OCI-M2 (cell line): ENCODE results near the gene IQSEC3.

Experiments used
- DNase-seq: peaks from one replicate; lab custom pipeline; 2025; ENCODE audit not compliant: unreplicated experiment; lab: John Stamatoyannopoulos, UW

The IQSEC3 gene

DNA sequence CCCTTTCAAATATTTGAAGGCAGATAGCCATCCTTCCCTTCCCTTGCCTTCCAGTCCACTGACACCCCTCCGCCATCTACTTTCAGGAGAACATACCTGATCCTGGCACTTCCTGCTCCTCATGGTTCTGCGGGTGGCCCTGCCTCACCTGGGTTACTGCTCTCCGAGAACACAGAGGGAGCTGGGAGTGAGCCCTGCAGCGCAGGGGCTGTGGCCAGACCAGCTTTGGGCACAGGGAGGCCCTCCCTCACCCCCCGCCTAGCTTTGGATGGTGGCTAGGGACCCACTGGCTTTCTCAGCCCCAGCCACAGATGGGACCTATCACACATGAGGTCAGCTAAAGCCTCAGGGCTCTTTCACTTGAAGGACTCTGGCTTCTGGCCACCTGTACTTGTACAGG, 12.4 kb downstream of the IQSEC3 start:
- no peak for DNase-seq

DNA sequence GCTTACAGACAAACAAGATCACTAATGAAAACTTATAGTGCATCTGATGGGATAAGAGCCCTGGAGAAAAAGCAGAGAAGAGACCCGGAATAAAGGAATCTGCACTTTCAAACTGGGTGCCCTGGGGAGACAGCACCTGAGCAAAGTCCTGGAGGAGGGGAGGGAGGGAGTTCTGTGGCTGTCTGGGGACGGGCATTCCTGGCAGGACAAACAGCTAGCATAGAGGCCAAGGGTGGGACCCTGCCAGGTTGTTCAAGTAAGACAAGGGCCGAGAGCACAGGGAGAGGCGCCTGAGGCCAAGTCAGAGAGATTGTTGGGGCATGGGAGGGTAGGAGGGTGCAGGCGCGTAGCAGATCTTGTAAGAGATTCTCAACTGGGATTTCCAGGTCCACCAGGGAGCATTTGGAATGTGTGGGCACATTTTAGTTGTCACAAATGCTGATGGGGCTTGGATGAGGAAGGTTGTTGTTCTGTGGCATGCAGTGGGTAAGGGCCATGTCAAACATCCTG, 14.2 kb downstream of the IQSEC3 start:
- DNase-seq: no peak

DNA sequence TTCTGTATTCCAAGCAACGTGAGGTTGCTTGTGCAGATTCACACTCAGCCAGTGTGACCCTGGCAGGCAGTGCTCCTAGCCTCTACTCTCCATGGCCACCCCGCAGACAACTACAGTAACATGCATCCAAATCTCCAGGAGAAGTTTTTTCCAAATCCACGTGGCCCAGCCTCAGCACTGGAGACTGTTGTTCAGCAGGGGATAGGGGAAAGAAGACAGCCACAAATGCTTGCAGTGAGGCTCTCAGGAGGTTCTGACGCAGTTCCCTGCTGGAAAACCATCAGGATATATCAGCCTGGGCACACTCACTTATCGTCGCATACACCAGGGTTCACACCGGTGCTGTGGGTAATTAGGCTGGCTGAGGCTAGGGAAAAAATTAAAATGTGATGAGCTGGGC, 16.2 kb downstream of the IQSEC3 start:
- DNase-seq: no peak

DNA sequence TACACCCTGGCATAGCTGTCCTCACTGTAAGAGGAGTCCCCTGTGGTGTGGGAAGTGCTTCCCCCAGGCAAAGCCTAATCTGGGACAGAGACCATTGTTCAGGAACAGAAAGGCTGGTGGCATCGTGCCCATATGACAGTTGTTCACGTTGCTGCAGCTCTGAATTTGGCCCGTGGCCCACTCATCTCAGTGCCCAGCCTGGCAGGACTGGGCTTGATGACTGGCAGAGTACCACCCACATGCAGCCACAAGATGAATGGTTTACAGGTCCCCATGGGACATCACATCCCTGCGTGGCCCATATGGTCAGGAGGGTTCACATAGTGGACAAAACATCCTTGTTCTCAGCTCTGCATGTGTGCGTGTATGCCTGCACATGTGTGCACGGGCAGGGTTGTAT, 17.5 kb downstream of the IQSEC3 start:
- DNase-seq: no peak

DNA sequence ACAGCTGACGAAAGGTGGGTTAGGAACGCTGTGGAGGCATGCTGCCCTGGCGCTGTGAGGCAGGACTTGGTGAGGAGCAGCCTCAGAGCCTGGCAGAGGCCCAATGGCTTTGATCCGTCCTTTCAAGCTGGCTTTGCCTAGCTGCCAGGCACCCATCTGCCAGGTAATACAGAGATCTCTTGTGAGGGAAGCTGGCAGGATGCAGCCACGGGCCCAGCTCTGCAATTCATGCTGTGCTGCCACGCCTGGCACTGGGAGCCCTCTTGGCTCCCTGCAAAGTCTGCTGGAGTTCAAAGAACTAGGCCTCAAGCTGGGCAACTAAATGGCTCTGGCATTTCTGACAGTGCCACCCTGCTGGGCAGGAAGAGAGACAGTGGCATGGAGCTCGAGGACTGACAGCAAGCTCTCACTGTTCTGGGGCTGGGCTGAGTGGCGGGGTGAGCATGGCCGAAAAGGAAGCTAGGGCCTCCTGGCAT, 18.7 kb downstream of the IQSEC3 start:
- DNase-seq: no peak

DNA sequence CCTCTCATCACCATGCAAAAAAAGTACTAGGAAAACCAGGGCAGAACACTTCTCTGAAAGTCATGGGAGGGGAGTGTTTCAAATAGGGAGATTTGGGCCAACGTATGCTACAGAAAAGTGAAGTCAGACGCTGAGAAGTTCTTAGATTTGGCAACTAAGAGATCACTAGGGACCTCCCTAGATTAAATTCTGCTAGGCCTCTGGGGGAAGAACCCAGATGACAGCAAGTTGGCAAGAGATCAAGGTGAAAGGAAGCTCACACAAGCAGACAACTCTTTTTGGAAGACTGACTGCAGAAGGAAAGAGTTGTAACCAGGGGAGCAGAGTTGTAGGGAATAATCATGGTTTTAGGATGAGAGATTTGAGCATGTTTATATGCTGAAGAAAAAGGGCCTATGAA, 20.7 kb downstream of the IQSEC3 start:
- no peak for DNase-seq

DNA sequence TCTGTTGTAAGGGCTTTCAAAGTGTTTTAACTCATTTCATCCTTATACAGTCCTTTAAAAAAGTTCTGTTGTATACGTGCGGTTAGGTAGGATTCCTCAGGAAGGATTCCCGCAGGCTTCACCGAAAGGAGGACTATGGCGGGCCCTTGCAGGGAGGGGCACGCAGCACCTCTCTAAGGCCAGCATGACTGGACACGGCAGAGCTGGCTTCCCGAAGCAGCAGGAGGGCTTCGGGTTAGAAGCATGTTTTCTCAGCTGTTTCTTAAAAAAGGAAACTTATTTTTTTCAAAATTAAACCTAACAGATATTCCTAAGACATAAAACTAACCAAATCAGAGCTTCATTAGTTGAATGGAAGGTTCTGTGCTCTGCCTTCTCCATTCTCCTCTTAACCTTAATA, 21.3 kb downstream of the IQSEC3 start:
- no peak for DNase-seq

DNA sequence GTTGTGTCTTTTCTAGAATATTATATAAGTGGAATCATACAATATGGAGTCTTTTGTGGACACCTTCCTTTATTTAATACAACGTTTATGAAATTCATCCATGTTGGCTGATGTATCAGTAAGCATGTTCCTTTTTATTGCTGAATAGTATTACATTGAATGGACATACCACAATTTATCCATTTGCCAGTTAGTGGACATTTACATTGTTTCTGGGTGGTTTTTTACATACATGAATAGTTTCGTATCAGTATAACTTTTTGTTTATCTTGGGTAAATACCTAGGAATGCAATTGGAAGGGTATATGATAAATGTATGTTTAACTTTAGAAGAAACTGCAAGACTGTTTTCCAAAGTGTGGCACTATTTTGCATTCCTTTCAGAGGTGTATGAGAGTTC, 23.1 kb downstream of the IQSEC3 start:
- DNase-seq: no peak

DNA sequence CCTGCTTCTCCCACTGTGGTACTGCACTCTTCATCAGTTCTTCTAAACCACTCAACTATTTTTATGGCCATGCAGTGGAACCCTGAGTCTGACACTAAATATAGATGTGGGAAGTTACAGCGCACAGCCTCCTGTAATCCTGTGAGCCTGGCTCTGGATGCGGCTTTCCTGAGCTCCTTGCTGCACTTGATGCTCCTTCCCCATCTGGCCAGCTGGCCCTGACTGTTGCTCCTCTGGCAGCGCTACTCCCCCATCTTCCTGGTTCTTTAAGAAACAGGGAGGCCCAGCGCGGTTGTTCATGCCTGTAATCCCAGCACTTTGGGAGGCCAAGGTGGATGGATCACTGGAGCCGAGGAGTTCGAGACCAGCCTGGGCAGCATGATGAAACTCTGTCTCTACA, 24.6 kb downstream of the IQSEC3 start:
- no peak for DNase-seq

DNA sequence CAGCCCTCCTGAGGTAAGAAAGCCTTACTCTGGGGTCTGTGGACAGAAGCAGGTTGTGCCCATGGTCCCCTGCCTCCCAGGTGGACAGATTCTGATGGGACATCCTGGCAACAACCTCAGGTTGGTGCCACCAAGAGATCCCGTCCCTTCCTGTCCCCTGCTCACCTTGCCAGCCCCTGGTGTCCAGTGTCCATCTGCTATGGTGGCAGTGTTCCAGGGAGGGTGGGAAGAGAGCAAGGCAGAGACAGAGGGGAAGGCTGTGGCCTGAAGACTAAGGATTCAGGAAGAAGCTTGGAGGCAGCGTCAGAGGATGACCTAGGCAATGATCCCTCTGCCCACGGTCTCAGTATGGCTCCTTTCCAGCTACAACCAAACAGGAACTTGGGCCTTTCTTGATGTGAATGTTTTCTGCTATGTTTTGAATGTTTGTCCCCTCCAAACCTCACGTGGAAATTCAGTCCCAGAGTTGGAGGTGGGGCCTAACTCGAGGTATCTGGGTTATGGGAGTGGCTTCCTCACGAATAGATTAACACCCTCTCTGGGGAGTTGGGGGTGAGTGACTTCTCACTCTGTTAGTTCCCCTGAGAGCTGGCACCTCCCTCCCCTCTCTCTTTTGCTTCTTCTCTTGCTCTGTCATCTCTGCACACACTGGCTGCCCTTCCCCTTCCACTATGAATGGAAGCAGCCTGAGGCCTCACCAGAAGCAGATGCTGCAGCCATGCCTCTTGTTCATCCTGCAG, 26.9 kb downstream of the IQSEC3 start:
- DNase-seq: no peak

DNA sequence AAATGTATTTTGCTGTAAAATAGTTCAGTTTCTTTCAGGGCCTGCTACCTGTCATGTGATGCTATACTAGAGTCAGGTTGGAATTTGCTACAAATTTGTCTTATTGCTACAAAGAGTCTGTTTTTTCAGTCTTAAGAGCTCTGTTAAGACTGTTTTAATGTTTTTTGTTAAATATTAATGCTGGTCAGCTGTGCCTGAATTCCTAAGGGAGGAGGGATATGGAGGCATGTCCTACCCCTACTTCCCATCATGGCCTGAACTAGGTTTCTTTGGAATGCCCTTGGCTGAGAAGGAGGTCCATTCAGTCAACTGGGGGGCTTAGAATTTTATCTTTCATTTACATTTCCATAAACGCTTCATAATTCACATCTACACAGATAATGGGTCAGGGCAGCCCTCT, 30.0 kb downstream of the IQSEC3 start:
- no peak for DNase-seq

DNA sequence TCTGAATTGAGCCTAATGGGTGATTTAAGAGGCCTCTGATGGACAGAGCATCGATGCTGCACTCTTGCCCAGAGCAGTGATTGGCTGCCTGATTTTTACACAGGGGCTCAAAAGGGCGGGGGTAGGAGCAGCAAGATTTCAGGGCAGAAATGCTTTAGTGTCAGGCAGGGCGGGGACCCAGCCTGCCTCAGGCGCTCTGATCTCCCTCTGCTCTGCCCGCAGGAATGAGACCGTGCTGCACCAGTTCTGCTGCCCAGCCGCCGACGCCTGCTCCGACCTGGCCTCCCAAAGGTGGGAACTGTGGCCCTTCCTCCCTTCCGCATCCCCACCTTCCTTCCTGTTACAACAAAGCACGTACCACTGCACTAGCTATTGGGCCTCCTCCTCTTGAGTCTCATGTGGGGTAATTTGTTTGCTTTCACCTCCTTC, 32.4 kb downstream of the IQSEC3 start:
- no peak for DNase-seq

DNA sequence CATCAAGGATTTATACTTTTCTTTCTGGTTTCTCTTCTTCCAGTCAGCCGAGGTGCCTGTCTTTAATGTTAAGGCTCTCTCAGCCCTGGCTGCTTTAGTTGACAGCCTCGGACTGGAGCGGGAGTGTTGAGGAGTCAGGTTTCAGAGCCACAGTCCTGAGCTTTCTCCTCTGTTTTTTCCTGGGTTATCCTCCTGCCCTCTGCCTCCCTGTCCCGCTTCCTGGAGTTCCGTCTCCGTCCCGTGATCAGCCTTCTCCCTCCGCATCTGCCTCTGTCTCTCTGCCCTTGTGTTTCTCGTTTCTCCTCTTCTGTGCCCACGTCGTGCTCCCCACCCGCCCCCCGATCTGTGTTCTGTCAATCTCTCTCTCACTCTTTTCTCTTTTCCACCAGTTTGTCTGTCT, 33.0 kb downstream of the IQSEC3 start:
- DNase-seq: no peak

DNA sequence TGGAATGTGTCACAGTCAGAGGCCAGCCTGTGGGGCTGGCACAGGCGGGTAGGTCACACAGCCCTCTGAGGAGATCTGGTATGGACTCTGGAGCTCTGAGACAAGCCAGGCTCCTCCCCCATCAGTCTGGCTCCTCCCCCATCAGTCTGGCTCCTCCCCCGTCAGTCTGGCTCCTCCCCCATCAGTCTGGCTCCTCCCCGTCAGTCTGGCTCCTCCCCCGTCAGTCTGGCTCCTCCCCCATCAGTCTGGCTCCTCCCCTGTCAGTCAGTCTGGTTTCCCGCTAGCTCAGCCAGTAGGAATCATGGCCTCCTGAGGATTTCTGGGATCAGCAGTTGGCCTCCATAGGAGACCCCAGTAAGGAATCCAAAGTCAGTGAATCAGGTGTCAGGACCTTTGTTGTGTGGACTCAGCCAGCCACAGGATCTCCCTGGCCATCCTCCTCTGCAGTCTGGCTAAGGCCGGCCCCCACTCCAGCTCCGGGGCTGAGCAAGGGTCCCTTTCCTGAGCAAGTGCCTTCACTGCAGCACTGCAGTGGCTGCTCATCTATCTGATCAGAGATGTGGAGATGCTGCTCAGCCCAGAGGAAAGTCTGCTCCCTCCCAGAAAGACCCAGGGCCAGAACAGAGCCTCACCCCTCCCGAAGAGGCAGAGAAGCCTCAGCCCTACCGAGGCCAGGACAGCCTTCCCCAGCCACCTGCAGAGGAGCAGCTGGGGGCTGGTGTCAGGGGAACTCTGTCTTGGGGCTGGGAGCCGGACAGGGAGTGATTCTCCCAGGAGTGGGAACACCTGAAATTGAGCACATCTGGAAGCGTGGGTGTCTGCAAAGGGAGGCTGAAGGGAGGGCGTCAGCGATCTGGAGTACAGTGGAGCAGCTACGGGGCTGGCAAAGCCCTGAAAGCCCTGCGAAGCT, 35.7 kb downstream of the IQSEC3 start:
- DNase-seq: no peak

DNA sequence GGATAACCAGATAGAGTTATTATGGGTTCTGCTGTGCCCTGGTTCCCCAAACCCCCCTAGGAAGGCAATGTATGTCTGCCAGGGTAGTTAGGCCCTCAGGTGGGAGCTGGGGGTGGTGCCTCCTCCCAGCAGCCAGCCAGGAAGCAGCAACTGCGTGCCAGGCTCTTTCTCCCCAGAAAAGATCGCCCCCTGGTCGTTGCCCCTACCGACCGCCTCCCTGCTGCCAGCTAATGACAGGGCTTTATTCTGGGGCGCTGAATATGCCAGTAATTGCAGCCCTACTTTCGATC, 36.3 kb downstream of the IQSEC3 start:
- DNase-seq: no peak

DNA sequence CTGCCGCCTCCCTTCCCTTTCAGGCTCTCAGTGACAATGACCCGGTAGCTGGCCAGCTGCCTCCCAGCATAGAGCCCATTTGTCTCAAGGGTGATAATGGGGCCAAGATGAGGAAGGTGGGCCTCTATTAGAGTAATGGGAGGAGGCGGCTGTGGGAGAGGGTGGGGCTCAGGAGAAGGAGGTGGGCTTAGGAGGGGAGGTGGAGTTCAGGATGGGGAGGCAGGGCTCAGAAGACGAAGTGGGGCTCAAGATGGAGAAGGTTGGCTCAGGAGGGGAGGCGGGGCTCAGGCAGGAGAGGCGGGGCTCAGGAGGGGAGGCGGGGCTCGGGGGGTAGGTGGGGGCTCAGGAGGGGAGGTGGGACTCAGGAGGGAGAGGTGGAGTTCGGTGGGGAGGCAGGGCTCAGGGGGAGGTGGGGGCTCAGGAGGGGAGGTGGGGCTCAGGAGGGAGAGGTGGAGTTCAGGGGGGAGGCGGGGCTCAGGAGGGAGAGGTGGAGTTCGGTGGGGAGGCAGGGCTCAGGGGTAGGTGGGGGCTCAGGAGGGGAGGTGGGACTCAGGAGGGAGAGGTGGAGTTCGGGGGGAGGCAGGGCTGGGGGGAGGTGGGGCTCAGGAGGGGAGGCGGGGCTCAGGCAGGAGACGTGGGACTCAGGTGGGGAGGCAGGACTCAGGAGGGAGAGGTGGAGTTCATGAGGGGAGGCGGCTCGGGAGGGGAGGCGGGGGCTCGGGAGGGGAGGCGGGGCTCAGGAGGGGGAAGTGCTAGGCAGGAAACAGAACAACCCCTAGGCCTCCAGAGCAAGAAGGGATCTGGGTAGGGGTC, 36.8 kb downstream of the IQSEC3 start:
- no peak for DNase-seq

DNA sequence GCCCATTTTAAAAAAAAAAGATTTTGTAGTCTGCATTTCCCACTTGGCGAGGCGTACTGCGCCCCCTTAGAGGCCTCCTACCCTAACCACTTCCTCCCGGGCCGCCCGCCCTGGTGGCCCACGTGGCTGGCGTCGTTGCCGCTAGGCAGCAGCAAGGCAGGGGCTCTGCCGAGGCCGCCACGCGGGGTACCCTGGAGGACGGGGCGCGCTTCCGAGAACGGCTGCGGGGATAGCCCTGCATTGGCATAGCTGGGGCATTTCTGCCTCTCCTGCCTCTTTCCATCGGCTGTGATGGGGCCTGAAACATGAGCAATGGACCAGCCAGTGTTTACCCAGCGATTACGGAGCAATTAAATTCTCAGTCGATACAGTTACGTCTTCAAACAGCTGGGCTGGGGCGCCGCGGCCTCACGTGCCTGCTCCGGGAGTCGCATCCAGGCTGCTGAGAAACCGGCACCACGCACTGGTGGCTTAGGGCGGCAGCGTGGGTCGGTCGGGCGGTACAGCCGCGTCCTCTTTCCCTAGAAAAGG, 38.0 kb downstream of the IQSEC3 start:
- no peak for DNase-seq

DNA sequence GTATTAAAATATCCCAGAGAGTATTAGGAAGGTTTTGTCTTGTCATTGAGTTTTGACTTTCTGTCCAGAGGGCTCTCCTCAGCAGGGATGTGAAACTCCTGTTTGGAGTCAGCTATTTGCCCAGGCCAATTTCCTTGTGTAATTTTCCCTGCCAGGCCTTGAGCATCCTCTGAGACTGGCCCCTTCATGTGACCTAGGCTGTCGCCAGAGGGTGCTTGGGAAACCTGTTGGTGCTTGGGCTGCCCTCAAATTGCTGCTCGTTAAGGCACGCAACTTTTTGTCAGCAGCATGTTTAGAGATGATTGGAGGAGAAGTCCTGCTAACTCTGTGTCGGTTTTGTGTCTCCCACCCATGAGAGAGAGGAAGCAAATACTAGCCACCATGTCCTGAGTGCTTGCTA, 39.1 kb downstream of the IQSEC3 start:
- no peak for DNase-seq

DNA sequence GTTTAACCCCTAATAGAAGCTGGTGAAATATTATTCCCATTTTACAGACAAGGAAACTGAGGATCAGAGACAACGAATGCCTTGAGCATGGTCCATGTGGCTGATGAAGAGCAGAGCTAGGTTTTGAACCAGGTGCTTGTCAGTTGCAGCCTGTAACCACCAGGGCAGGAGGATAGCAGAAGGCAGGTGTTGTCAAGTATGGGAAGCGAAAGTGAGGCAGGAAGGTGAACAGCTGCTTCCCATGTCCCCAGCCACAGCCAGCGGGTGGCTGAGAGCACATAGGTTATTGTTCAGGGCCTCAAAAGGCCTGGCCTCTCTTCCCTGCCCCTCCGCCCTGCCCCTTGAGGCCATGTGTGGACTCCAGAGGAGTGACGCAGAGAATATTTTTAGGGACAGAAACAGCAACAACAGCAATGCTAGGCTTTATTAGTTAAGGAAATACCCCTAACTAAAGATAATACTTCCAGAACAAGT, 39.6 kb downstream of the IQSEC3 start:
- DNase-seq: no peak

DNA sequence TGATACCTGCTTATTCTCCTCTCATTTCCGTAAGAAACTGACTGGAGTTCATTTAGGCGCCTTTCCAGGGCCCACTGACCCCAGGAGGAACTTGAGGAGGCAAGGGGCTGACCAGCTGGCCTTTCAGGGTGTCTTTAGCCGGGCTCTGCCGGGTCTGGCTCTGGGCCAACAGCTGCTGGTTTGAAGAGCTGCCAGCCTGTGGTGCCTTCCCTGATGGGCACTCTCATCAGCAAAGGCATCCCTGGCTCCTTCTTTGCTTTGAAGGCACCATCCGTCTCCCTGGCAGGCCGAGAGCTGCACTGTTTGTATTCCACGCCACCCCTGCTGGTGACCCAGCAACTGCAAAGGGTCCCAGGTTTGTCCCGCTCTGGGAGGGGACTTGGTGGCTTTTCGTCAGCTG, 42.0 kb downstream of the IQSEC3 start:
- DNase-seq: no peak

DNA sequence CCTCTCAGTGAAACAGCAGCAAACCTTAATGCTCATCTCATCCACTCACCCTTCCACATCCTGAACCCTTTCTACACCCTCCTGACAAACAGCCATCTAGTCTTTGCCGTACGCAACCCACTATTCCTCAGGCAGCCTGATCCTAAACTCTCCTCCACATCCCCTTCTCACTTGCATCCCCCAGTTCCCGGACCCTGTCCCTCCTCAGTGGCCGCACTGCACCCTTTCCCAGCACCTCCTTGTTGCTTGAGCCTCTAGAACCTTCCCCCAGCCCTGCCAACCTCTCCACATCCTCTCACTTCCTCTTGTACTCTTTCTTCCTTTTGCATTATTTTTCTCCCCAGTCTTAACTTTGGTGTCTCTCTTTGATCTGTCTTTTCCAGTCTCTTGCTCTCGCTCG, 42.9 kb downstream of the IQSEC3 start:
- DNase-seq: no peak
